GM12865 (cell line): ENCODE data around the gene PHF21A.

Source experiments
- DNase-seq: peaks from one replicate; pipeline ENCODE4 v3.0.0; 2010; ENCODE audit warnings: low read depth
- H3K4me3 ChIP-seq: 2 replicates; pipeline ENCODE4 v1.5.1; 2011; ENCODE audit warnings: mild to moderate bottlenecking, low read depth, low read length, control low read depth
- TF ChIP-seq, protein P1 (sequence below): IDR thresholded peaks from 2 replicates; pipeline ENCODE4 v1.5.1; 2011; ENCODE audit warnings: low read length, control low read depth, low read depth, inconsistent platforms; ENCODE audit not compliant: insufficient read depth; ENCODE audit errors: missing control alignments

Gene PHF21A

DNA sequence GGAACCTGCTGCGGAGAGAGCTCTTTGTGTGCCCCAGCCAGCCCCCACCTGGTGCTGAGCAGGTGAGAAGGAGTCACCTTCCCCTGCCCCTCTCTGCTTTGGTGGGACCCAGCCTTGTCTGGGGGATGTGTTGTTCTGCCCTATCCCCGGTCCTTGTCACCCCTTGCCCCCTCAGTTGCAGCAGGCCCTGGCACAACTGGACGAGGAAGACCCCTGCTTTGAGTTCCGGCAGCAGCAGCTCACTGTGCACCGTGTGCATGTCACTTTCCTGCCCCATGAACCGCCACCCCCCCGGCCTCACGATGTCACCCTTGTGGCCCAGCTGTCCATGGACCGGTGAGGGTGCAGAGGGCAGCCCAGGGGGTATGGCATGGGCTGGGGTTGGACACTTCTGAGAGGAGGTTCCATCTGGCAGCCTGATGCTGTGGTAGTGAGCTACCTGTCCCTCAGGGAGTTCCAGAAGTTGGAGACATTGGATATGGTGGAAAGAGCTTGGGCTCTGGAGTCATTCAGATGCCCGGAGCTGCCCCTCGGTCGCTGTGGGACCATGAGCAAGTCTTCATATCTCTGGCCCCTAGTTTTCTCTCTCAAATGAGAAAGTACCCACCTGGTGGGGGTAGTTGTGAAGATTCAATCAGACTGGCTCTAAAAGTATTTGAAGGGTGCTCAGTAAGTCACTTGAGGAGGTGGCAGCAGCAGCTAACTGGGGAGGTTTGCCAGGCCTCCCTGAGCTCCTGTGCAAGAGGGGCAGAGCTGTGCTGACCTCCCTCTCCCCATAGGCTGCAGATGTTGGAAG is 194.5 kb downstream of the PHF21A start:
- no peak for DNase-seq
- TF ChIP-seq, protein P1, sequence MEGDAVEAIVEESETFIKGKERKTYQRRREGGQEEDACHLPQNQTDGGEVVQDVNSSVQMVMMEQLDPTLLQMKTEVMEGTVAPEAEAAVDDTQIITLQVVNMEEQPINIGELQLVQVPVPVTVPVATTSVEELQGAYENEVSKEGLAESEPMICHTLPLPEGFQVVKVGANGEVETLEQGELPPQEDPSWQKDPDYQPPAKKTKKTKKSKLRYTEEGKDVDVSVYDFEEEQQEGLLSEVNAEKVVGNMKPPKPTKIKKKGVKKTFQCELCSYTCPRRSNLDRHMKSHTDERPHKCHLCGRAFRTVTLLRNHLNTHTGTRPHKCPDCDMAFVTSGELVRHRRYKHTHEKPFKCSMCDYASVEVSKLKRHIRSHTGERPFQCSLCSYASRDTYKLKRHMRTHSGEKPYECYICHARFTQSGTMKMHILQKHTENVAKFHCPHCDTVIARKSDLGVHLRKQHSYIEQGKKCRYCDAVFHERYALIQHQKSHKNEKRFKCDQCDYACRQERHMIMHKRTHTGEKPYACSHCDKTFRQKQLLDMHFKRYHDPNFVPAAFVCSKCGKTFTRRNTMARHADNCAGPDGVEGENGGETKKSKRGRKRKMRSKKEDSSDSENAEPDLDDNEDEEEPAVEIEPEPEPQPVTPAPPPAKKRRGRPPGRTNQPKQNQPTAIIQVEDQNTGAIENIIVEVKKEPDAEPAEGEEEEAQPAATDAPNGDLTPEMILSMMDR: no peak
- H3K4me3 ChIP-seq: no peak overlapping the region

DNA sequence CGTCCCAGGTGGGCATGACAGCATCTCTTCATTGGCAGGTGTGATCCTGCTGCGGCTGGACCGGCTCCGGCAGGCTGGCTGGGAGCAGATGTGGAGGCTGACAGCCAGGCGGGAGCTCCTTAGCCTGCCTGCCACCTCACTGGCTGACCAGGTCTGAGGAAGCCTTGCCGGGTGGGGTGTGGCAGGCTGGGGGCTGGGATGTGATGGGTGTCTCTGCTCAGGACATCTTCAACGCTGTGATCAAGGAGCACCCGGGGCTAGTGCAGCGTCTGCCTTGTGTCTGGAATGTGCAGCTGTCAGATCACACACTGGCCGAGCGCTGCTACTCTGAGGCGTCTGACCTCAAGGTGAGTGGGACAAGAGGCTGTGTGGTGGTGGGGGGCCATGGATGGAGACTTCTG is 195.3 kb downstream of the PHF21A start:
- TF ChIP-seq, protein P1: no peak
- H3K4me3 ChIP-seq: no peak overlapping the region
- no peak for DNase-seq

DNA sequence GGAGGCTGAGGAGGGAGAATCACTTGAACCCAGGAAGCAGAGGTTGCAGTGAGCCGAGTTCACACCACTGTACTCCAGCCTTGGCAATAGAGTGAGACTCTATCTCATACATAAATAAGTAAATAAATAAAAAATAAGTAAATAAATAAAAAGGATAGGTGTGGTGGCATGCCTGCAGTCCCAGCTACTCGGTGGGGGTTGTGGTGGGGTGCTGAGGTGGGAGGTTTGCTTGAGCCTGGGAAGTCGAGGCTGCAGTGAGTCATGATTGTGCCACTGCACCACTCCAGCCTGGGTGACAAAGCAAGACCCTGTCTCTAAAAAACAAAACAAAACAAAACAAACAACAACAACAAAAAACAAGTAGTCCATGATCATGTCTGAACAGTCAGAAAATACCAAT is 195.7 kb downstream of the PHF21A start:
- no peak overlapping the region for H3K4me3 ChIP-seq
- TF ChIP-seq, protein P1: no peak
- no peak for DNase-seq

DNA sequence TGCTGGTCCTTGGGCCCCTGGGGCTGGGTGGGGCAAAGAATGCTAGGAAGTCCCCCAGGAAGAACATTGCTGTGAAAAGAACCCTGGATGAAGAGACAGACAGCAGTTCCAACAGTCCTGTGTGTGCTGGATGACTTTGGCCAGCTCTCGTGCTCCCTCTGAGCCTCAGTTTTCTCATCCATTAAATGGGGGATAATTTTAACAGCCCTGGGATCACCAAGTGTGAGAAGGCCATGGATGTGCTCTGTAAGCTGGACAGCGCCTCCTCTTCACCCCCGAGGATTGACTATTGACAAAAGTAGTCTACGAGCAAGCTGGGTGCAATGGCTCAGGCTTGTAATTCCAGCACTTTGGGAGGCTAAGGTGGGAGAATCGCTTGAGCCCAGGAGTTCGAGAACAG is 196.3 kb downstream of the PHF21A start:
- no peak for DNase-seq
- TF ChIP-seq, protein P1: no peak
- no peak overlapping the region for H3K4me3 ChIP-seq

DNA sequence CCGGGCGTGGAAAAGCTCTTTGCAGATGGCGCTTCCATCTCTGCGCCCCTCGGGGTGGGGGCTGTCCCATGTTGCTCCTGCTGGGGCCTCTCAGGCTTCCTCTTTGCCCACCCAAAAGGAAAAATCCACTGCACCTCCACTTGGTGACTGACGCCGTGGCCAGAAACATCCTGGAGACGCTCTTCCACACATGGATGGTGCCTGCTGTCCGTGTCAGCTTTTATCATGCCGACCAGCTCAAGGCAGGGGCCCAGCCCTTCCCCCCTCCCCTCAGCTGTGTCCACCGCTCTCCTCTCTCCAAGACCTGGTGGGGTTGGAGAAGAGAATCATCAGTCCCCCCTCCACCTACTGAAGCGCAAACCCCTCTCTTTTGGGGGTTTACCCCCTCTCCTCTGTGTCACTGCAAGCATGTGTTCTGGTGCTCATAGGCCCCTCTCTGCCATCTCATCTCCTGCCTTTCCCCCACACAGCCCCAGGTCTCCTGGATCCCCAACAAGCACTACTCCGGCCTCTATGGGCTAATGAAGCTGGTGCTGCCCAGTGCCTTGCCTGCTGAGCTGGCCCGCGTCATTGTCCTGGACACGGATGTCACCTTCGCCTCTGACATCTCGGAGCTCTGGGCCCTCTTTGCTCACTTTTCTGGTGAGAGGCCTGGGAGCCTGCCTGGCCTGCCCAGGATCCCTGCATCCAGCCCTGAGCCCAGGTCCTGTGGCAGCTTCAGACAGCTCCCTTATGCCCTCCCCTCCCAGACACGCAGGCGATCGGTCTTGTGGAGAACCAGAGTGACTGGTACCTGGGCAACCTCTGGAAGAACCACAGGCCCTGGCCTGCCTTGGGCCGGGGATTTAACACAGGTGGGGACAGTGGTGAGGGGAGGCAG is 197.0 kb downstream of the PHF21A start:
- H3K4me3 ChIP-seq: no peak overlapping the region
- no peak for DNase-seq
- TF ChIP-seq, protein P1: no peak

DNA sequence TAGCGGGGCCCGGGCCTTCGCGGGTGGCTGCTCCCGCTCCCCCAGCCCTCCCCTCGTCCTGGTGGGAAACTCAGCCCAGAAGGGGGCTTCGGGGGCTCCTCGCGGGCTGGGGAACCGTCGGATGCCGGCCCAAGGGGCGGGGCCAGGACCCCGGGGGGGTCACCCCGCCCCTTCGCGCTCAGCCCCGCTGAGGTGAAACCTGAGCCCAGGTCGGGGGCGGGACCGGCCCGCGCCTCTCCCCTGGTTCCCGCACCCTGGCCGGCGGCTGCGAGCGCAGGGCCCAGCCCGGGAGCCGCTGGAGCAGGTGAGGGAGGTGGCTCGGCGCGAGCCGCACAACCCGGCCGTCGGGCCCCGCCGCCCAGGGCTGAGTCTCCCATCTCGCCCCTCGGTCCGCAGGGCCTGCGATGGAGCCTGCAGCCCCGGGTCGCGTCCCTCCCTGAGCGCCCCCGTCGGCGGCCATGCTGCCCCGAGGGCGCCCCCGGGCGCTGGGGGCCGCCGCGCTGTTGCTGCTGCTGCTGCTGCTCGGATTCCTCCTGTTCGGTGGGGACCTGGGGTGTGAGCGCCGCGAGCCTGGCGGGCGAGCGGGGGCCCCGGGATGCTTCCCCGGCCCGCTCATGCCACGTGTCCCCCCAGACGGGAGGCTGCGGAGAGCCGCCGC is 198.7 kb downstream of the PHF21A start, which contains the start of gene LARGE2:
TSS of gene LARGE2 (plus strand) at position 232 of the 658 bp plus-strand sequence. CDS start at position 459, 227 bp downstream.
- no peak for DNase-seq
- no peak within 1 kb of the TSS for H3K4me3 ChIP-seq
- TF ChIP-seq, protein P1: no peak
